Colonic mucosa (tissue), 4 donors: ENCODE measurements around the gene SRSF11. TPM values are rescaled to one million over a fixed set of nuclear protein-coding genes. Genes with fewer than 3 reads are reported as not detected.
A peak's percentile ranks its signal among the peaks of the same experiment; 100 is the strongest.

ENCODE experiments used
- DNase-seq: peaks from one replicate; pipeline ENCODE4 v3.0.0-alpha.2; 2020
- H3K27ac ChIP-seq: fragments of 200-600 bp; one replicate; pipeline ENCODE4 v1.8.0; 2021
- H3K27me3 ChIP-seq: fragments of 200-600 bp; one replicate; pipeline ENCODE4 v1.8.0; 2021
- H3K36me3 ChIP-seq: fragments of 200-600 bp; one replicate; pipeline ENCODE4 v1.8.0; 2021
- H3K4me1 ChIP-seq: fragments of 200-600 bp; one replicate; pipeline ENCODE4 v1.8.0; 2021; ENCODE audit warnings: mild to moderate bottlenecking
- H3K4me3 ChIP-seq: fragments of 200-600 bp; one replicate; pipeline ENCODE4 v1.8.0; 2021
- H3K9ac ChIP-seq, 2 donors: one replicate each; pipeline ENCODE4 v1.7.0; 2013; ENCODE audit warnings: control low read depth in 2 of 2, low read depth in 2 of 2, low read length in 2 of 2
- H3K9me3 ChIP-seq: fragments of 200-600 bp; one replicate; pipeline ENCODE4 v1.8.0; 2021
- intact Hi-C: fragments of 100-400 bp; cut with DNase I; formaldehyde crosslinking; loops from one replicate; pipeline ENCODE4 v1.14.1; 2022
- total RNA-seq, 2 donors: library from RNA; stranded (reverse); fragmentation: NEBNext Ultra II Directional in 1 of 2; extraction: Animal tissue kit (Norgen Biotek cat#: 25700) in 1 of 2; gene quantifications; one replicate each; pipeline ENCODE4 v1.2.1, GENCODE V29; 2021
- TF ChIP-seq, protein P1 (sequence below): fragments of 200-600 bp; IDR thresholded peaks from one replicate; pipeline ENCODE4 v1.8.0; 2022; ENCODE audit warnings: antibody characterized with exemption, mild to moderate bottlenecking
- donor health status: healthy.
- donor health status: DM: no; HTN: no; CAD: no.
- donor health status: DM: no; HTN: no; CAD: no.

Gene SRSF11
- total RNA-seq, 2 donors from 2014 or later: 100 to 116 TPM

DNA sequence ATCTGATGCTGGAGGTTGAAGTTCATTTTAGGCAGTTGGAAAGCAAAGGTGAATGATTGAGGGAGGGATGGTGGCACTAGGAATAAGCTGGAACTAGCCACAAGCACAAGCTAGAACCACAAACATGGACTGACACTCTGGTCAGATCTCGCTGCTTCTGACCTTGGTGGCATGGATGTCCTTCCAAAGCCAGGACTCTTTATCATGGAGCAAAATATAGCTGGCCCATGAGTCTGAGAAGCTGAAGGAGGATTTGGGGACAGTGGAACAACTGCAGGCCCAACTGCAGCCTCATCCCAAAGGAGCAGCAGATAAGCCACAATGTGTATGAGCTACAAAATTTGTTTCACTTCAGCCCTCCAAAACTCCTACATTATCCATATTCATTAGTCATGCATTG lies 35.5 kb downstream of the SRSF11 start:
- H3K36me3 ChIP-seq: no peaks in the 10 kb centered on the region
- no peak for DNase-seq
- no peaks in the 10 kb centered on the region for H3K27me3 ChIP-seq
- intact Hi-C loops: no loop called here
- H3K4me3 ChIP-seq: no peak overlapping the region
- no peak overlapping the region for H3K9ac ChIP-seq
- TF ChIP-seq, protein P1, sequence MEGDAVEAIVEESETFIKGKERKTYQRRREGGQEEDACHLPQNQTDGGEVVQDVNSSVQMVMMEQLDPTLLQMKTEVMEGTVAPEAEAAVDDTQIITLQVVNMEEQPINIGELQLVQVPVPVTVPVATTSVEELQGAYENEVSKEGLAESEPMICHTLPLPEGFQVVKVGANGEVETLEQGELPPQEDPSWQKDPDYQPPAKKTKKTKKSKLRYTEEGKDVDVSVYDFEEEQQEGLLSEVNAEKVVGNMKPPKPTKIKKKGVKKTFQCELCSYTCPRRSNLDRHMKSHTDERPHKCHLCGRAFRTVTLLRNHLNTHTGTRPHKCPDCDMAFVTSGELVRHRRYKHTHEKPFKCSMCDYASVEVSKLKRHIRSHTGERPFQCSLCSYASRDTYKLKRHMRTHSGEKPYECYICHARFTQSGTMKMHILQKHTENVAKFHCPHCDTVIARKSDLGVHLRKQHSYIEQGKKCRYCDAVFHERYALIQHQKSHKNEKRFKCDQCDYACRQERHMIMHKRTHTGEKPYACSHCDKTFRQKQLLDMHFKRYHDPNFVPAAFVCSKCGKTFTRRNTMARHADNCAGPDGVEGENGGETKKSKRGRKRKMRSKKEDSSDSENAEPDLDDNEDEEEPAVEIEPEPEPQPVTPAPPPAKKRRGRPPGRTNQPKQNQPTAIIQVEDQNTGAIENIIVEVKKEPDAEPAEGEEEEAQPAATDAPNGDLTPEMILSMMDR: no peak
- no peaks in the 10 kb centered on the region for H3K4me1 ChIP-seq
- no peak overlapping the region for H3K27ac ChIP-seq
- H3K9me3 ChIP-seq: no peaks in the 10 kb centered on the region

- Histone ChIP-seq H3K27me3 (no peaks in the 10 kb centered on the region), H3K27ac (no peak overlapping the region), H3K36me3 (no peaks in the 10 kb centered on the region), H3K4me1 (no peaks in the 10 kb centered on the region), H3K9me3 (no peaks in the 10 kb centered on the region), H3K4me3 (no peak overlapping the region), H3K9ac (no peak overlapping the region)
- intact Hi-C loops: no loop called here
- TF ChIP-seq, protein P1: no peak
- DNase-seq: no peak
These were observed 43.7 kb downstream of the SRSF11 start for GRCh38 chr1:70264839-70265238.

GRCh38 chr1:70265946-70266345 lies 44.8 kb downstream of the SRSF11 start:
- intact Hi-C loops: no loop called here
- H3K27ac ChIP-seq: no peak overlapping the region
- H3K4me1 ChIP-seq: no peaks in the 10 kb centered on the region
- no peak overlapping the region for H3K9ac ChIP-seq
- no peak overlapping the region for H3K4me3 ChIP-seq
- no peak for DNase-seq
- H3K27me3 ChIP-seq: no peaks in the 10 kb centered on the region
- no peaks in the 10 kb centered on the region for H3K9me3 ChIP-seq
- no peaks in the 10 kb centered on the region for H3K36me3 ChIP-seq
- TF ChIP-seq, protein P1: no peak

DNA sequence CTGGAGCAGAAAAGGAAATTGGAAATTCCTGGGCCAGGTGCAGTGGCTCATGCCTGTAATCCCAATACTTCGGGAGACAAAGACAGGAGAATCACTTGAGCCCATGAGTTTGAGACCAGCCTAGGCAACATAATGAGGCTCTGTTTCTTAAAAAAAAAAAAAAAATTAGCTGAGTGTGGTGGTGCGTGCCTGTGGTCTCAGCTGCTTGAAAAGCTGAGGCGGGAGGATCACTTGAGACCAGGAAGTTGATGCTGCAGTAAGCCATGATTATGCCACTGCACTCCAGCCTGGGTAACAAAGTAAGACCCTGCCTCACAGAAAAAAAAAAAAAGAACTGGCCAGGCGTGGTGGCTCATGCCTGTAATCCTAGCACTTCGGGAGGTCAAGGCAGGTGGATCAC lies 56.7 kb downstream of the SRSF11 start:
- no peak for DNase-seq
- H3K36me3 ChIP-seq: peaks cover 5% of the 10 kb centered on the region
- H3K4me3 ChIP-seq: no peak overlapping the region
- no peaks in the 10 kb centered on the region for H3K27me3 ChIP-seq
- H3K4me1 ChIP-seq: no peaks in the 10 kb centered on the region
- intact Hi-C loops: no loop called here
- H3K27ac ChIP-seq: no peak overlapping the region
- TF ChIP-seq, protein P1: no peak
- H3K9me3 ChIP-seq: no peaks in the 10 kb centered on the region
- H3K9ac ChIP-seq: no peak overlapping the region

GRCh38 chr1:70278710-70279109 lies 57.5 kb downstream of the SRSF11 start:
- Histone ChIP-seq H3K27me3 (no peaks in the 10 kb centered on the region), H3K4me3 (no peak overlapping the region), H3K4me1 (no peaks in the 10 kb centered on the region), H3K9ac (no peak overlapping the region), H3K36me3 (peaks cover 5% of the 10 kb centered on the region), H3K9me3 (no peaks in the 10 kb centered on the region), H3K27ac (no peak overlapping the region)
- DNase-seq: peak; percentile 25
- intact Hi-C loops: no loop called here
- TF ChIP-seq, protein P1: no peak

DNA sequence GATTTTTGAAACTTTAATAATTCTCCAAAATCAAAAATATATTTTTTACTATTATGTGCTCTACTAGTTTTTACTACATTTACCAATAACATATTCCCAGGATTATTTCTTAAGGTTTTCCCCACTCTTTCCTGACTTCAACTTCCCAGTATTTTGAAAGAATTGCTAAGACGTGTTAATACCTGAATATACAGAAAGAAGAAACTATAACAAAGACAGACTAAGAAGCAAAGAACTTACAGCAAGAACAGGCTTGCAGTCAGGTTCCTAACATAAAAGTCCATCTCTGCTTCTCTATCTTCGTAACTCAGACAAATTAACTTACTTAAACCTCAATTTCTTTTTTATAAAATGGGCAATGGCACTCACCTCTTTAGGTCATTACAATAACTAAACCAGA lies 63.2 kb downstream of the SRSF11 start:
- intact Hi-C loops: no loop called here
- no peak for DNase-seq
- TF ChIP-seq, protein P1: no peak
- no peak overlapping the region for H3K4me3 ChIP-seq
- no peaks in the 10 kb centered on the region for H3K36me3 ChIP-seq
- H3K27ac ChIP-seq: no peak overlapping the region
- no peaks in the 10 kb centered on the region for H3K9me3 ChIP-seq
- H3K4me1 ChIP-seq: no peaks in the 10 kb centered on the region
- no peak overlapping the region for H3K9ac ChIP-seq
- H3K27me3 ChIP-seq: no peaks in the 10 kb centered on the region
